Islet of Langerhans (tissue), 1 donor: ENCODE data around the gene SERINC5.
"Not testable (repeated sequence)": the region's sequence is repeated elsewhere in the genome, so short reads cannot be mapped to it uniquely, and the experiment has no call there.

Experiments
- FAIRE-seq: peaks from one replicate; lab custom pipeline; 2011; peaks lifted over from hg19 to GRCh38; lab: Jason Lieb, UNC

Gene SERINC5

DNA sequence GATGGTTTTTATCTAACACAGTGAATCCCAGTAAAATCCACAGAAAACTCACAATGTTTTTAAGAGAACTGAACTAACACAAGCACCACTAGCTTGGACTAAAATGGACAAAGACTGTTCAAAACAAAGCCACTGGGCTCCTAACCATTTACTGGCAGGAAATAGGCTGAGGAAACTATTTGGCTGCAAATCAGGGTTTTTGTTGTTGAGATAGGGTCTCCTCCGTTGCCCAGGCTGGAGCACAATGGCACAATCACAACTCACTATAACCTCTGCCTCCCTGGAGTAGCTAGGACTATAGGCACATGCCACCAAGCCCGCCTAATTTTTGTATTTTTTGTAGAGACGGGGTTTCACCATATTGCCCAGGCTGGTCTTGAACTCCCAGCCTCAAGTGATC is 121.0 kb downstream of the SERINC5 start:
- FAIRE-seq: no peak

DNA sequence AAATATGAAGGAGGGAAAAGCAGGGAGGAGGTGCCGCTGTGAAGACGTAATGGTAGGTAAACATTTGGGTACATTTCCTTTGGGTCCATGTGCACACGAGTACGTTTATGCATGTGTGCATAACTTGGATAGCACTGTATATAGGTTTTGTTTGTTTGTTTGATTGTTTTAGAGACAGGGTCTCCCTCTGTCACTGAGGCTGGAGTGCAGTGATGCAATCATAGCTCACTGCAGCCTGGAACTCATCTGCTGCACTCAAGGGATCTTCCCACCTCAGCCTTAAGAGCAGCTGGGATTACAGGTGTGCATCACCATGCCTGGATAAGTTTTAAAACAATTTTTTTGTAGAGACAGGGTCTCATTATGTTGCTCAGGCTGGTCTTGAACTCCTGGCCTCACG is 126.7 kb downstream of the SERINC5 start:
- FAIRE-seq: no peak

DNA sequence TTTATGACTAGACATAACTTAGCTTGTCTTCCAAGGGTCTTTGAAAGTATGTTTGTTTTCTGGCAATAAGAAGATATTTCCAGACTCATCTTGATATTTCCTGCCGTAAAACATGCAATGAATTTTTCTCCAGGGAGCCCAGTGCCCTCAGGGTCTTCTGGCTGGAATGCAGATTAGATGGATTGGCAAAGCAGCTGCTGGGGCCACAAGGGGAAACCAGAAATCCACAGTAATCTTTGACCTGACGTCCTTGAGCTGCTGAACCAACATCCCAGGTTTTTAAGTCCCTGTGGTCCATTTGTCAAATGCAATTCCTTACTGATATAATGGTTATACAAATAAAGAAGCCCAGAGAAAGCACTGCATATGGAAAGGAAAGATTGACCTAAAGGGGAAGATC is 127.7 kb downstream of the SERINC5 start:
- FAIRE-seq: no peak

DNA sequence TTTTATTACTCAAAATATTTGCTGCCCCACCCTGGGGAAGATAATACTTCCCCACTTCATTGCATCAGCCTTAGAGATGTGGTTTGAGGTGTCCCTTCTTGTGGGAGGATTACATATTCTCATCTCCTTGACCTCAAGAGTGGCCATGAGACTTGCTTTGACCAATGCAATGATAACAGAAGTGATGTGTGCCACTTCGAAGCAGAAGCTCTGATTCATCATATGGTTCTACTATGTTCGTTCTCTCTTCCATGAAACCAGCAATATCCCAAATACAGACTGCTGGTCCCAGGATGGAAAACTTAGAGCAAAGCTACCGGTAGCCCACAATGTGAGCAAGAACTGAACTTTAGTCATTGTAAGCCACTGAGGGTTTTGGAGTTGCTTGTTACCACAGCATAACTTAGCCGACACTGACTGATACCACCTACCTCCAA is 128.7 kb downstream of the SERINC5 start:
- FAIRE-seq: no peak

GRCh38 chr5:80125962-80126480 is 129.8 kb downstream of the SERINC5 start:
- FAIRE-seq: no peak

GRCh38 chr5:80125022-80125961 is 130.6 kb downstream of the SERINC5 start:
- no peak for FAIRE-seq

- no peak for FAIRE-seq
Measured at GRCh38 chr5:80124121-80124918, 131.5 kb downstream of the SERINC5 start.

DNA sequence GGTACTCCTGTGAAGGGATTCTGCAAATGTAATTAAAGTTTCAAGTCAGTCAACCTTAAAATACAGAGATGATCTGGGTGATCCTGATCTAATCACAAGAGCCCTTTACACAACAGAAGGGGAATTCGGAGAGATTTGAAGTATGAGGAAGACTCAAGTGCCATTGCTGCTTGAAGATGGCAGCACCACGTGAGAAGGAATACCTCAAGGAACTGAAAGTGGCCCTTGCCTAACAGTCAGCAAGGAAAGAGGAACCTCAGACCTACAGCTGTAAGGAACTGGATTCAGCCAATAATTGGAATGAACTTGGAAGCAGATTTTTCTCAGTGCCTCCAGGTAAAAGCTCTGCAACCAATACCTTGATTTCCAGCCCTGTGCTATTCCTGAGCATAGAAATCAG is 133.3 kb downstream of the SERINC5 start:
- no peak for FAIRE-seq

DNA sequence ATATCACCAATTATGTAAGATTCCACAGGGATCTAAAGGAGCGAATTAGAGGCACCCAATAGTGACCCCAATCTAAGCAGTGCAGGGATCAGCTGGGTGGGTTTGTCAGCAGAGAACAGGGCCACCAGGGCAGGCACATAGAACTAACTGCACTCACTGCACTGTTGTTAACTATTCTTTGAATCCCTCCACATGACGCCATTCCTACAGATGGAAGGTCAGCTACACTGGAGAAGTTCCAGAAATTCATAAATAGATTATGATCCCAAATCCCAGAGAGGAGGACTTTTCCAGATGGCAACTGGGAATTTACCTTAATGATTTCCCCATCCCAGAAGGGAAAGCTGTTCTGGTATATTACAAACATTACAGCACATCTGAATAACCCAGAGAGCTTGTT is 136.5 kb downstream of the SERINC5 start:
- no peak for FAIRE-seq

DNA sequence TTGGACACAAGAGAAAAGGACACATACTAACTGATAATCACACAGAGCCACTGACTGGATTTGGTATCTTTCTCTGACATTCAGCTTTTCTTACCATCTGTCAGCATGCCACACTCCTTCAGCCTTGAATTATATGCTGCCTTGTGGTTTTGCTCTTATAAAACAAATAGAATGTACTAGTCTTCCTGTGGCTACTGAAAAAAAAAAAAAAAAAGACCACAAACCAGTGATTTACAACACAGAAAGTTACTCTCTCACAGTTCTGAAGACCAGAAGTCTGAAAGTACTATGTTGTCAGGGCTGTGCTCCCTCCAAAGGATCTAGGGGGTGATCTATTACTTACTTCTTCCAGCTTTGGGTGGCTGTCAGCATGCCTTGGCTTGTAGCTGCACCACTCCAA is 138.4 kb downstream of the SERINC5 start:
- FAIRE-seq: no peak

DNA sequence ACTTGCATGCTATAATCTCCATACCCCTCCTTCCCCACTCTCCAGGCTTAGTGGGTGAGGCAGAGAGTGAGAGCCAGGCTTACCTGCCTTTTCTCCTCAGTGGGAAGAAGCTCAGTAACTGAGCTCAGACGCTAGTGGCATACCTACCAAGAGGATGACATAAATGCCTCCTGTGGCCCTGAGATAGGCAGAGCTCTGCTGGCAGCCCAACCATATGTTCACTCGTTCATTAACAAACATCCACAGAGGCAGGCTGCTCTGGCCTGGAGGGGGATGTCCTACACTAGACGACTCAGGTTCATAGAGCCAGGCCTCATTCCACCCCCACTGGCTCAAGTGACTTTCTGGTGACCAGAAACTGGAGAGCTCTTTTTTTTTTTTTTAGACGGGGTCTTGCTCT is 139.4 kb downstream of the SERINC5 start:
- FAIRE-seq: no peak

GRCh38 chr5:80116000-80116399 is 139.8 kb downstream of the SERINC5 start:
- FAIRE-seq: no peak

- no peak for FAIRE-seq
Measured at GRCh38 chr5:80114860-80115259, 141.0 kb downstream of the SERINC5 start.

DNA sequence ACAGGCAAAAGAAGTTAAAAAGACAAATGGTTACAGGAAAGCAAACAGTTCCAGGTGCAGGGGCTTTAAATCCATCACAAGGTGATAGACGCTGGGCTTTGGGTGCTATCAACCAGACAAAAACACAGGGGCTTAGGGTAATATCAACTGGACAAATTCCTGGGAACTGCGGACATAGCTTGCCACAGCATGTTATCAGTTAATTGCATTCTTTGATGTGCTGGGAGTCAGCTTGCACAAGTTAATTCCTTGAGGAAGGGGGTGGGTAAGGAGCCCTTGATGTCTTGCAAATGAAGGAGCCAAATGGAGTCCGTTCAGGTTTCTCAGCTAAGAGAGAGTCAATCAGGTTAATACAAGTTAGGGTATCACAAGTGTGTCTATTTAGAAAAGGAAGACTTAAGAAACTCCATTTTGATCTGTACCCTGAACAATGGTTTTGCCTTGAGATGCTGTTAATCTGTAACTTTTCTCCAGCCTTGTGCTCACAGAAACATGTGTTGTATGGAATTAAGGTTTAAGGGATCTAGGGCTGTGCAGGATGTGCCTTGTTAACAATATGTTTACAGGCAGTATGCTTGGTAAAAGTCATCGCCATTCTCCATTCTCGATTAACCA is 144.4 kb downstream of the SERINC5 start:
- FAIRE-seq: not testable (repeated sequence)

DNA sequence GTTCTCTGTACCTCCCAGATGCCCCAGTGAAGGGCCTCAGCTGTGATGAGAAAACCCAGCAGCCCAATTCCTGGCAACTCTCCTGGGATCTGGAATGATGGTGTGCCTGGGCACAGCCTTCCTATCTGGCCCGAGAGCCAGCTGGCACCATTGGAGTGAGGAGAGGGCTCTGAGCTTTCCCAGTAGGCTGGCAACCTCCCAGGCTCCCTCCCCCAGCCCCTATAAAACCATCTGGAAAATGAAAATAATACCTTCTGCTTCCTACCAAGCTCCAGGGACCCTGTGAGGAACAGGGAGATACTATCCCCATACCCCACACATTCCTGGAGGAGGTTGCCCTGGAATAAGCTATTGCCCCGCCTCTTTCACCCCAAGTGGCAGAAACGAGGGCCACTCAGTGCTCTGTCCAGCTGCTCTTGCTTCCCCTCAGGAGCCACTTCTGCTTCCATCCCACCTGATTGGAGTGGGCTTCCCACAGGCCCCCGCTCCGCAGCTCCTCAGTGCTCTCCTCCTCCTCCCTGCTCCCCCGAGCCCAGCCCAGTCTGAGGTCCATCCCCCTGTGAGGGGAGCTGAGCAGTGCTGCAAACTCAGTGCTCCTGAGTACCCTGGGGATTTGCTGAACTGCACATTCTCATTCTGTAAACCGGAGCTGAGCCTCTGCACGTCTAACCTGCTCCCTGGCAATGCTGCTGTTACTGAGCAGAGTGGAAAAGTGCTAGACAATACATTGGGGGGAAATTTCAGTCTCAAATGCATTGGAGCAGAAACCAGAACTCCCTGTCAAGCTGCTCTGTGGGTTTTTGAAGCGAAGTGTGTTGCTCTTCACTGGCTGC is 146.0 kb downstream of the SERINC5 start:
- FAIRE-seq: no peak

DNA sequence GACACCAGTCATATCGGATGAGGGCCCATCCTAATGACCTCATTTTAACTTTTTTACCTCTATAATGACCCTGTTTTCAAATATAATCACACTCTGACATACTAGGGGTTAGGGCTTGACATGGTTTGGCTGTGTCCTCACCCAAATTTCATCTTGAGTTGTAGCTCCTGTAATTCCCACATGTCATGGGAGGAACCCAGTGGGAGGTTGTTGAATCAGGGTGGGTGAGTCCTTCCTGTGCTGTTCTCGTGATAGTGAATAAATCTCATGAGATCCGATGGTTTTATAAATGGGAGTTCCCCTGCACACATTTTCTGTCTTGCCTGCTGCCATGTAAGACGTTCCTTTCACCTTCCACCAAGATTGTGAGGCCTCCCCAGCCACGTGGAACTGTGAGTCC is 148.9 kb downstream of the SERINC5 start:
- no peak for FAIRE-seq

DNA sequence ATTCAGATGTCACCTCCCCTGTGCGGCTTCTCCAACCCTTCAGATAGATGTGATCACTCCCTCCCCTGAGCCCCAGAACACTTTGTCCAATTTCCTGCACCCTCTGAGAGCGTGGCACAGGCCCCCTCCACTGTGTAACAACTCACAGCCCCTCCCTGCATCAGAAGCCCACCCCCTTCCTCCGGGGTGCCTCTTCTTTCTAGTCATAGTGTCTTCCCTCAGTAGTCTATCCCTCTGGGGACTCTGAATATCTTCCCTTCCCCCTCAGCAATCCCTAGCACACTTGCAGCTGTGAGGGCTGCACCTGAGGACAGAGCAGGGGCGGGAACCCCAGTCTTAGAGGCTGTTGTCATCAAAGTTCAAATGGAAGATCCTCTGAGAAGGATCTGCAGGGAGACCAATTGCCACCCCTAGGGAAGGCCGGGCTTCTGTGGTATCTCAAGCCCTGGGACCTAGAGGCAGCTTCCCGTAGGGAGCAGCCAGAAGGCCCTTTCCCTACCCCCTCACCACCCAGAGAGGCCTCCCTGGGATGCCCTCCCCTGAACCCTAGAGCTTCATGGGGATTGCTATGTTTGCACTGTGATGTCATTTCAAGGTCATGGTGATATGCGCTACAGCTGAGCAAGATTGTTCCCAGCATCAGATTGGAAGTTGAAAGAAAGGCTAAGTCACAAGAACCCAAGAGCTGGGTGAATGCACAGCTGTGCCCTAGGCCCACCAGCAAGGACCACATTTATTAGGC is 150.0 kb downstream of the SERINC5 start:
- no peak for FAIRE-seq

GRCh38 chr5:80103371-80103770 is 152.5 kb downstream of the SERINC5 start:
- FAIRE-seq: no peak

DNA sequence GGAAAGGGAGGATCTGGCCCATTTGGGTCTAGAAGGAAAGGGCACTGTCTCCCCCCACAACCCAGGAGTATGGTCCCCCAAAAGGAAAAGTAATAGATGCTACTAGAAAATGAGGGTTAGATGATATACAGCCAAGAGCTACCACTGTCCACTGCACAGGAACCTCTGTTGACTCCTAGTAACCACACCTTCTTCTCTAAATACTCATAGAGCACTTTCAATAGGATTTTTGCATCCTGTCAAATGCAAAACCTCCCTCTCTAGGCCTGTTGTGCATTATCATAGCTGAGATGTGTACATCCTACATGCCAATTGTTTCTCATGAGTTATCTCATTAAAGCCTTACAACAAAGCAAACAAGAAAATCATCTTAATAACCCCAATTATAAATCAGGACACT is 153.9 kb downstream of the SERINC5 start:
- FAIRE-seq: no peak

DNA sequence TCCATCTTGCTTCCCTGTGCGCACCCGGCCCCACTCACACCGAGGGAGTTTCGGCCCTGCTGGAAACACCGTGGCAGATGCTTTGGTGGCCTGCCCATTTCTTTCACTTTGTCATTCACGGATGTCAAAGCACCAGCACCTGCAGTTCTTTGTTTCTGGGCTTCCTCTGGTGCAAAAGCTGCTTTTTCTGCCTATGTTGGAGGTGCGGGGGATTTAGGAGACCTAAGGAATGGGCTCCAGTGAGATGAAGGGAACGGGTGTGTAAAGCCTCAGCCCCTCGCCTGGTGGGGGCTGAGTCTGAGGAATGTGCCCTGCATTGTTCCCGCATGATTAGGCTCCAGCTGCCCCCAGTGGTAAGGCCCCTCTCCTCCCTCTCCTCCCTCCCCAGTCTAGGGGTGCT is 158.4 kb downstream of the SERINC5 start:
- no peak for FAIRE-seq

GRCh38 chr5:80094236-80094738 is 161.6 kb downstream of the SERINC5 start:
- no peak for FAIRE-seq
